CD14-positive monocyte (primary cell): ENCODE results near the gene USP47. TPM values are rescaled to one million over a fixed set of nuclear protein-coding genes. Genes with fewer than 3 reads are reported as not detected.

ENCODE experiments used
- DNase-seq, 3 donors: peaks; one replicate each; pipeline ENCODE4 v3.0.0-alpha.2; 2011 to 2022
- H2AFZ ChIP-seq: 2 replicates; pipeline ENCODE4 v1.6.0; 2012; ENCODE audit warnings: mild to moderate bottlenecking, low read depth, low read length, inconsistent platforms; ENCODE audit not compliant: insufficient read depth, poor library complexity, severe bottlenecking
- H3K27ac ChIP-seq, 2 donors: 1 replicate in 1 of 2; 2 replicates in 1 of 2; pipeline ENCODE4 v1.5.1; 2012 to 2013; ENCODE audit warnings: low read length in 2 of 2, control low read depth in 1 of 2, inconsistent platforms in 1 of 2, low read depth in 1 of 2, mild to moderate bottlenecking in 1 of 2
- H3K27me3 ChIP-seq, 2 donors: one replicate each; pipeline versions ENCODE4 v1.6.0 to v1.6.1; 2011 to 2013; ENCODE audit warnings: low read length in 2 of 2; ENCODE audit not compliant: control insufficient read depth in 2 of 2, insufficient read depth in 2 of 2
- H3K36me3 ChIP-seq, 2 donors: replicated peaks in 1 of 2; 1 replicate in 1 of 2; 2 replicates in 1 of 2; pipeline versions ENCODE4 v1.5.1 to v1.6.1; 2012 to 2013; ENCODE audit warnings: low read length in 2 of 2, control low read depth in 1 of 2, inconsistent platforms in 1 of 2, mild to moderate bottlenecking in 1 of 2; ENCODE audit not compliant: insufficient read depth in 2 of 2, control insufficient read depth in 1 of 2
- H3K4me1 ChIP-seq, 2 donors: 1 replicate in 1 of 2; 2 replicates in 1 of 2; pipeline versions ENCODE4 v1.5.1 to v1.6.1; 2012 to 2013; ENCODE audit warnings: low read length in 2 of 2, control low read depth in 1 of 2, inconsistent platforms in 1 of 2, mild to moderate bottlenecking in 1 of 2, moderate library complexity in 1 of 2; ENCODE audit not compliant: insufficient read depth in 2 of 2, control insufficient read depth in 1 of 2
- H3K4me2 ChIP-seq: replicated peaks from 2 replicates; pipeline ENCODE3; 2012; ENCODE audit warnings: low read length, moderate library complexity, mild to moderate bottlenecking; ENCODE audit not compliant: poor library complexity, severe bottlenecking; ENCODE audit errors: extremely low read depth
- H3K4me3 ChIP-seq, 3 experiments: fragments of 200-600 bp in 1 of 3; sonication (generic) in 1 of 3; replicated peaks in 1 of 3; 1 replicate in 2 of 3; 2 replicates in 1 of 3; pipeline ENCODE4 v1.5.1; 2011 to 2013; ENCODE audit warnings: low read length in 3 of 3, mild to moderate bottlenecking in 3 of 3, control low read depth in 2 of 3, low read depth in 2 of 3, inconsistent platforms in 1 of 3, moderate library complexity in 1 of 3
- H3K79me2 ChIP-seq: 2 replicates; pipeline ENCODE4 v1.6.0; 2012; ENCODE audit warnings: mild to moderate bottlenecking, control low read depth, inconsistent platforms, low read length, moderate library complexity; ENCODE audit not compliant: insufficient read depth
- H3K9ac ChIP-seq: 2 replicates; pipeline ENCODE4 v1.6.0; 2017; ENCODE audit warnings: low read length, mild to moderate bottlenecking; ENCODE audit not compliant: insufficient read depth, poor library complexity, severe bottlenecking
- H3K9me3 ChIP-seq, 2 donors: replicated peaks in 1 of 2; 1 replicate in 1 of 2; 2 replicates in 1 of 2; pipeline versions ENCODE4 v1.5.1 to v1.6.1; 2012 to 2013; ENCODE audit warnings: low read length in 2 of 2, control low read depth in 1 of 2; ENCODE audit not compliant: control insufficient read depth in 1 of 2, insufficient read depth in 1 of 2
- H4K20me1 ChIP-seq: 2 replicates; pipeline ENCODE4 v1.6.0; 2012; ENCODE audit warnings: mild to moderate bottlenecking, low read length, control low read depth, moderate library complexity; ENCODE audit not compliant: insufficient read depth
- H3K27ac Mint-ChIP-seq, 7 donors: one replicate each; pipeline ENCODE4 v1.8.0; 2020; ENCODE audit warnings: mild to moderate bottlenecking in 7 of 7, mixed read lengths in 7 of 7, moderate library complexity in 6 of 7, inconsistent platforms in 2 of 7
- H3K27me3 Mint-ChIP-seq, 3 donors: one replicate each; pipeline ENCODE4 v1.8.0; 2021 to 2022; ENCODE audit warnings: low read depth in 3 of 3, mild to moderate bottlenecking in 3 of 3, mixed read lengths in 3 of 3, moderate library complexity in 3 of 3, inconsistent platforms in 1 of 3
- H3K36me3 Mint-ChIP-seq, 2 donors: one replicate each; pipeline ENCODE4 v1.8.0; 2020; ENCODE audit warnings: mixed read lengths in 2 of 2, inconsistent platforms in 1 of 2, mild to moderate bottlenecking in 1 of 2
- H3K4me1 Mint-ChIP-seq: one replicate; pipeline ENCODE4 v1.8.0; 2020; ENCODE audit warnings: mild to moderate bottlenecking, mixed read lengths
- H3K4me3 Mint-ChIP-seq, 2 donors: one replicate each; pipeline ENCODE4 v1.8.0; 2020; ENCODE audit warnings: mild to moderate bottlenecking in 2 of 2, mixed read lengths in 2 of 2, moderate library complexity in 1 of 2
- H3K9me3 Mint-ChIP-seq, 7 donors: one replicate each; pipeline ENCODE4 v1.8.0; 2020 to 2022; ENCODE audit warnings: mixed read lengths in 7 of 7, mild to moderate bottlenecking in 6 of 7, moderate library complexity in 6 of 7, inconsistent platforms in 2 of 7
- CTCF ChIP-seq: fragments of 200-600 bp; IDR thresholded peaks from one replicate; pipeline ENCODE4 v1.8.0; 2022; ENCODE audit warnings: antibody characterized with exemption, mild to moderate bottlenecking
- WGBS: methylation state at CpG from one replicate; pipeline ENCODE4 v1.1.5; 2013; ENCODE audit warnings: missing lambda C conversion rate; ENCODE audit not compliant: insufficient coverage; 5-methylcytosine and 5-hydroxymethylcytosine counted together
- intact Hi-C, 2 donors: fragments of 100-400 bp; cut with micrococcal nuclease; formaldehyde crosslinking; loops; one replicate each; pipeline versions ENCODE4 v1.15.0 to v1.15.1; 2023
- polyA plus RNA-seq, 3 donors: library from polyadenylated mRNA; depleted of rRNA in 1 of 3; unstranded in 2 of 3; stranded (reverse) in 1 of 3; fragments of 300-500 nt in 2 of 3; fragments of >200 nt in 1 of 3; fragmentation: Illumina TruSeq in 2 of 3; gene quantifications; 1 replicate in 2 of 3; 2 replicates in 1 of 3; pipeline ENCODE4 v1.2.3, GENCODE V29; 2012 to 2021

USP47 gene
- polyA plus RNA-seq, 3 donors, result 8.1 to 17.5 (median 10.5) TPM

- Histone ChIP-seq H3K9ac (no peak overlapping the region), H3K4me1 (peaks cover 0 to 3% of the 10 kb centered on the region in 2 donors), H2AFZ (no peak overlapping the region), H3K27ac (no peak overlapping the region), H3K9me3 (no peaks in the 10 kb centered on the region), H3K4me3 (no peak overlapping the region), H3K27me3 (no peaks in the 10 kb centered on the region), H3K4me2 (no peak overlapping the region), H4K20me1 (peaks cover 94% of the 10 kb centered on the region), H3K79me2 (peaks cover 99% of the 10 kb centered on the region), H3K36me3 (no peaks in the 10 kb centered on the region)
- Mint-ChIP-seq H3K4me1 (peaks cover 19% of the 10 kb centered on the region), H3K27me3 (no peaks in the 10 kb centered on the region), H3K36me3 (peaks cover 2 to 4% of the 10 kb centered on the region in 2 donors), H3K27ac (peak overlapping the region in 1 of 7 donors; percentile 34), H3K4me3 (no peak overlapping the region), H3K9me3 (no peaks in the 10 kb centered on the region)
- no peak for TF ChIP-seq CTCF
- no peak for DNase-seq
- intact Hi-C loops, result no loop called here
- WGBS, result 100% methylated on average over 1 of the region's 1 CpG
Observed at GRCh38 chr11:11858676-11859075, 16.9 kb downstream of the USP47 start.

GRCh38 chr11:11860103-11860979 lies 18.6 kb downstream of the USP47 start:
- H3K4me3 Mint-ChIP-seq, result no peak overlapping the region
- Histone ChIP-seq H3K27me3 (no peaks in the 10 kb centered on the region), H3K9ac (no peak overlapping the region), H3K9me3 (no peaks in the 10 kb centered on the region), H3K4me2 (no peak overlapping the region), H3K4me3 (no peak overlapping the region), H3K27ac (no peak overlapping the region), H3K4me1 (peaks cover 0 to 3% of the 10 kb centered on the region in 2 donors), H4K20me1 (peaks cover 98% of the 10 kb centered on the region), H2AFZ (no peak overlapping the region), H3K79me2 (peaks cover 98% of the 10 kb centered on the region), H3K36me3 (no peaks in the 10 kb centered on the region)
- WGBS, result no CpG with 5 or more reads among the region's 12 CpGs
- intact Hi-C loops, result no loop called here
- H3K9me3 Mint-ChIP-seq, result peaks cover 0 to 2% (median 0%) of the 10 kb centered on the region in 7 donors
- no peak for DNase-seq
- no peak for TF ChIP-seq CTCF
- H3K27ac Mint-ChIP-seq, result no peak overlapping the region
- no peaks in the 10 kb centered on the region for H3K27me3 Mint-ChIP-seq
- H3K36me3 Mint-ChIP-seq, result peaks cover 2 to 4% of the 10 kb centered on the region in 2 donors
- peaks cover 26% of the 10 kb centered on the region for H3K4me1 Mint-ChIP-seq
